ENCODE results near the gene ABRAXAS1. TPM values are rescaled to one million over a fixed set of nuclear protein-coding genes. Genes with fewer than 3 reads are reported as not detected.
A peak's percentile ranks its signal among the peaks of the same experiment; 100 is the strongest.

Gene ABRAXAS1
- 10 to 100 TPM in 2 of 3 donors, 1 to 10 TPM in 1; 7.7 to 14.8 (median 10.0) TPM for total RNA-seq
- long read RNA-seq, donor 1, full-length matches to known transcripts: 5 of 18 reads
- long read RNA-seq, donor 1, partial matches to known transcripts: 3 of 18 reads
- long read RNA-seq, donor 1, other reads (novel, unspliced or antisense): 10 of 18 reads
- long read RNA-seq, donor 2, full-length matches to known transcripts: 3 of 11 reads
- long read RNA-seq, donor 2, partial matches to known transcripts: 0 of 11 reads
- long read RNA-seq, donor 2, other reads (novel, unspliced or antisense): 8 of 11 reads

DNA sequence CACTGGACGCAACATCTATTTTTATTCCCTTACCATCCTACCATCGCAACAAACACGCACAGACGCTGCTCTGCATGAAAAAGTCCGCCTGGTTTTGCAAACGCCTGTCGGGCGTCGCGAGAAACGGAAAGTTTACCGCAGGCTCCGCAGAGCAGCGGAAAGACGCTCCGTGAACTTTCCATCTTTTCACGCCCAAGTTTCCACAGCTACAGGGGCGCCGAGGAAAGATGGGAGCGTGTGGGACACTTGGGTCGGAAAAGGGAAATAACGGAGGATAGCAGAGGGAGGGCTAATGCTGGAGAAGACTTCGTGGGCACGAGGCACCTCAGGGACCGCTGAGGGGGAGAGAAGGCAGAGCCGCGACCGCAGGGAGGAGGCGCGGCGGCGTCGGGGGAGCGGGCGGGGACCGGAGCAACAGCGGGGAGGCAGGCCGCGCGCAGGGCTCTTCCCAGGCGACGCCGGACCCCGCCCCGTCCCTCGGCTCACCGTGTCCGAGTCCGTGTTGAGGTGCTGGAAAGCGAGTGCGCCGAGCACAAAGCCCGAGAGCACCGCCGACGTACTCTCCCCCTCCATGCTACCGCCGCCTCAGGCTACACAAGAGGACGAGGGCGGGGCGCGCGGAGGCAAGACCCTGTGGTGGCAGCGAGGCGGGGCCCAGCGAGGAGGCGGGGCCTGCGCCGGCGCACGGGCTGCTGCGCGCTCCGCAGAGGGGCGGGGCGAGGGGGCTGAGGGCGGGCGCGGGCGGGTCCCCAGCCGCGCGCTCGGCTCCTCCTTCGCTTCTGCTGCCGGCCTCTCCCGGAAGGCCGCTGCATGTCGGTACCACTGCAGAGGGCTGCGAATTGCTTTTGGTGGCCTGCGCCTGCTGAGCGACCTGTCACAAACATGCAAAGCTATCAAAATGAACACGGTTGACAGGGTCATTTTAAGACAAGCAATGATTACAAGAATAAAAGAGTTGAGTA, at the start of gene ABRAXAS1:
Gene ABRAXAS1, minus strand, starts transcription at position 601 of the 962 bp plus-strand sequence. Its CDS starts 28 bp downstream, at position 573.
- DNase-seq: peak; percentile 94 to 97 (median 96)
- Histone ChIP-seq H3K36me3 (ENCODE audit: low read depth) (no peaks in the 10 kb centered on the region), H3K4me1 (ENCODE audit: low read depth) (no peaks in the 10 kb centered on the region), H3K4me3 (peak within 1 kb of the TSS; percentile 44), H3K9me3 (no peaks in the 10 kb centered on the region)
- peak; percentile 100 for ATAC-seq
- TF ChIP-seq, protein P1, sequence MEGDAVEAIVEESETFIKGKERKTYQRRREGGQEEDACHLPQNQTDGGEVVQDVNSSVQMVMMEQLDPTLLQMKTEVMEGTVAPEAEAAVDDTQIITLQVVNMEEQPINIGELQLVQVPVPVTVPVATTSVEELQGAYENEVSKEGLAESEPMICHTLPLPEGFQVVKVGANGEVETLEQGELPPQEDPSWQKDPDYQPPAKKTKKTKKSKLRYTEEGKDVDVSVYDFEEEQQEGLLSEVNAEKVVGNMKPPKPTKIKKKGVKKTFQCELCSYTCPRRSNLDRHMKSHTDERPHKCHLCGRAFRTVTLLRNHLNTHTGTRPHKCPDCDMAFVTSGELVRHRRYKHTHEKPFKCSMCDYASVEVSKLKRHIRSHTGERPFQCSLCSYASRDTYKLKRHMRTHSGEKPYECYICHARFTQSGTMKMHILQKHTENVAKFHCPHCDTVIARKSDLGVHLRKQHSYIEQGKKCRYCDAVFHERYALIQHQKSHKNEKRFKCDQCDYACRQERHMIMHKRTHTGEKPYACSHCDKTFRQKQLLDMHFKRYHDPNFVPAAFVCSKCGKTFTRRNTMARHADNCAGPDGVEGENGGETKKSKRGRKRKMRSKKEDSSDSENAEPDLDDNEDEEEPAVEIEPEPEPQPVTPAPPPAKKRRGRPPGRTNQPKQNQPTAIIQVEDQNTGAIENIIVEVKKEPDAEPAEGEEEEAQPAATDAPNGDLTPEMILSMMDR (IDR thresholded peaks at IDR 0.05): no peak
- intact Hi-C loops (cut with DNase I, micrococcal nuclease): no loop called here

DNA sequence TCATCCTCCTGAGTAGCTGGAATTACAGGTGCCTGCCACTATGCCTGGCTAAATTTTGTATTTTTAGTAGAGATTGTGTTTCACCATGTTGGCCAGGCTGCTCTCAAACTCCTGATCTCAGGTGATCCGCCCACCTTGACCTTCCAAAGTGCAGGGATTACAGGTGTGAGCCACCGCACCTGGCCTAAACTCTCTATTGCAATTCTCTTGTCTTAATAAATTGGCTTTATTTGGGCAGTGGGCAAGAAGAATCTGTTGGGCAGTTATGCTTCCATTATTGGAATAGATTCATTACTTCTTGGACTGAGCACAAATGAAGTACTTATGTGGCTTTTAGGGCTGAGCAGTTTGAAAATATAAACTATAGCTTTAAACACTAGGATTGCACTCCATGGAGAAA, 42.8 kb upstream of the ABRAXAS1 start:
- no peak for DNase-seq
- intact Hi-C loops (cut with DNase I, micrococcal nuclease): no loop called here
- no peak overlapping the region for H3K4me3 ChIP-seq
- TF ChIP-seq, protein P1 (IDR thresholded peaks at IDR 0.05): no peak
- H3K36me3 ChIP-seq (ENCODE audit: low read depth): no peaks in the 10 kb centered on the region
- no peak for ATAC-seq
- no peaks in the 10 kb centered on the region for H3K4me1 ChIP-seq (ENCODE audit: low read depth)
- H3K9me3 ChIP-seq: peaks cover 18% of the 10 kb centered on the region

GRCh38 chr4:83522239-83522638, 37.3 kb upstream of the ABRAXAS1 start:
- no peaks in the 10 kb centered on the region for H3K36me3 ChIP-seq (ENCODE audit: low read depth)
- intact Hi-C loops (cut with DNase I, micrococcal nuclease): no loop called here
- H3K9me3 ChIP-seq: peaks cover 7% of the 10 kb centered on the region
- TF ChIP-seq, protein P1 (IDR thresholded peaks at IDR 0.05): no peak
- no peak for DNase-seq
- no peaks in the 10 kb centered on the region for H3K4me1 ChIP-seq (ENCODE audit: low read depth)
- no peak overlapping the region for H3K4me3 ChIP-seq
- ATAC-seq: no peak

DNA sequence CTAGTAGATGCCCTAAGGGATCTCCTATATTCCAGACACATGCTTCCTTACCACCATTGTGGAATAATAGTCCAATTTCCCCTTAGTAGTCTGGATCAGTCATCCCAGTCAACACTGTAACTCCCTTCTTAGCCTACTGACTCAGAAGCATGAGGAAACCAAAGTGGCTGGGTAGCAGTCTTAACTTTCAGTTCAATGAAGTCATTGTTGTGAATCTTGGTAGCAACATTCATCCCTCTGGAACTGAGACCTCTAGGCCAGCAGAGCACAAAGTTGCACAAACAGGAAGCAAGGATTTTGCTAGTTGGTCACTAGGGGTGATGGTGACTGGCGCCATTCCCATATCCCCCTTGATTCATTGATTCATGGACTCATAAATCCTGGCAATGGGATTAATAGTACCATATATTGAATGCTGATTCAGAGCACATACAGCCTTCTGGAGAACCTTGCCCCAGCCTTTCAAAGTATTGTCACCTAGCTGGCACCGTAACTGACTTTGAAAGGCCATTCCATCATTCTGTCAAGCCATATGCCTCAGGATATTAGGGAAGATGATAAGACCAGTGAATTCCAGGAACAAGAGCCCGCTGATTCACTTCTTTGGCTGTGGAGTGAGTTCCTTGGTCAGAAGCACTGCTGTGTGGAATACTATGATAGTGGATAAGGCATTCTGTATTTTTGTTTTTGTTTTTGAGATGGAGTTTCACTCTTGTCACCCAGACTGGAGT, 31.3 kb upstream of the ABRAXAS1 start:
- H3K9me3 ChIP-seq: no peaks in the 10 kb centered on the region
- no peaks in the 10 kb centered on the region for H3K4me1 ChIP-seq (ENCODE audit: low read depth)
- H3K36me3 ChIP-seq (ENCODE audit: low read depth): no peaks in the 10 kb centered on the region
- DNase-seq: no peak
- H3K4me3 ChIP-seq: no peak overlapping the region
- ATAC-seq: no peak
- TF ChIP-seq, protein P1 (IDR thresholded peaks at IDR 0.05): no peak
- intact Hi-C loops (cut with DNase I, micrococcal nuclease): no loop called here

DNA sequence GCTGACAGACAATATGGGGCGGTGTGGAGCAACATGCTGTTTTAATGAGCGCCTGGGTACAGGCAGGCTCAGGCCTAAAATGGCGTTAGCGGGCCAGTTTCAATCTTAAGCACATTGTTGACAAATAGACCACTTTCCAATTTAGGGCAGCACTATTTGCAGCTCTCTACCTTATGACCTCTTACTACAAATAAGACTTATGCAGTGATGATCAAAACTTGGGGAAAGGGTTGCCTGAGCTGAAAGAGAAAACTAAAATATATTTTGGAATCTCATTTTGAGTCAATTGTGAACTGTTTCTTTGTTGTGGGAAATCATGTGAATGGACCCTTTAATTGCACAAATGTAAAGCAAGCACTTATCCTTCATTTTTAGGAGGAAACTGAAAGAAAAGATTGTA, 25.5 kb upstream of the ABRAXAS1 start:
- TF ChIP-seq, protein P1 (IDR thresholded peaks at IDR 0.05): no peak
- H3K36me3 ChIP-seq (ENCODE audit: low read depth): no peaks in the 10 kb centered on the region
- no peak for DNase-seq
- no peaks in the 10 kb centered on the region for H3K4me1 ChIP-seq (ENCODE audit: low read depth)
- no peak overlapping the region for H3K4me3 ChIP-seq
- intact Hi-C loops (cut with DNase I, micrococcal nuclease): no loop called here
- H3K9me3 ChIP-seq: no peaks in the 10 kb centered on the region
- ATAC-seq: no peak
